Transverse colon (tissue), 4 donors: Measurements from ENCODE around the gene VWA3B.

Experiments
- CTCF ChIP-seq, 5 experiments: fragments of 200-600 bp in 3 of 5; fragments of 450-650 bp in 2 of 5; sonication (generic) in 3 of 5; IDR thresholded peaks; 1 replicate in 2 of 5; 2 replicates in 3 of 5; pipeline ENCODE4 v1.5.1; 2016 to 2017; ENCODE audit warnings: antibody characterized with exemption in 5 of 5, inconsistent platforms in 3 of 5, mild to moderate bottlenecking in 2 of 5, moderate library complexity in 1 of 5
- EP300 ChIP-seq: sonication (generic); formaldehyde crosslinking; IDR thresholded peaks from one replicate; pipeline ENCODE4 v1.6.1; 2017; ENCODE audit warnings: antibody characterized with exemption, low read depth
- POLR2AphosphoS5 ChIP-seq, 3 donors: sonication (generic); formaldehyde crosslinking; IDR thresholded peaks; one replicate each; pipeline ENCODE4 v1.6.1; 2016; ENCODE audit warnings: antibody characterized with exemption in 3 of 3

DNA sequence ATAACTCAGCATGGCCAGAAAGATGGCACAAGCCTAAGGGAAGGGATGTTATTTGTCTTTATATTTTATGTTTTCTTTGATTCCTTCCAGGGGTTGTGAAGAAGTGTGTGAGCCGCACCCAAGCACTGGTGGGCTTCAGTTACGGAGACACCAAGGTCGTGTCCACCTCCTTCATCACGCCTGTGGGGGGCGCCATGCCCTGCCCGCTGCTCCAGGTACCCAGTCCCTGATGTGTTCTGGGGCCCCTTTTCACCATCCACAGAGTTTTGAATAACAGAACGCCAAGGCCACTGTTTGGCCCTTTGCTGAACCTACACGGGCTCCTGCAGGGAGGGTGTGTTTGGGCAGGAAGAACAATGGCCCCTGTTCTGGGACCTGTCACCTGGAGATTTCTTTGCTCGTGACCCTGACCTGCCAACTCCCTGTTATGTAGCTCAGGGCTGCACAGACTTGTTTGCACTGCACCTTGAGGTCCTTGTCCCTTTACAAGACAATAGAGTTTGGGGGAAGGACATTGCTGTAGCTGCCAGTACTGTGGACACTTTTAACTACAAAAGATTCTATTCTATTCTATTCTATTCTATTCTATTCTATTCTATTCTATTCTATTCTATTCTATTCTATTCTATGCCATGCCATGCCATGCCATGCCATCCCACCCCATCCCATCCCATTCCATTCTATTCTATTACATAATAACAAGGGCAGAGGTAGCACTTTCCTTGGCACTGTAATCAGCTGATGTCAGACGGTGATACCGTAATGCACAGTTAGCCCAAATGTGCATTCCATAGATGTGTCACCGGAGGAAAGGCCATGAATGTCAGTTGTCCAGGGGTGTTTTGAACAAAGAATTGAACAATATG is 211.1 kb downstream of the VWA3B start:
- no peak for TF ChIP-seq CTCF (IDR thresholded peaks at IDR 0.05)
- TF ChIP-seq POLR2AphosphoS5 (IDR thresholded peaks at IDR 0.05) = no peak
- TF ChIP-seq EP300 = no peak
